ENCODE results near the gene CDC42SE2. TPM values are rescaled to one million over a fixed set of nuclear protein-coding genes. Genes with fewer than 3 reads are reported as not detected.
"Not testable (repeated sequence)": the region's sequence is repeated elsewhere in the genome, so short reads cannot be mapped to it uniquely, and the experiment has no call there.

The CDC42SE2 gene
- total RNA-seq, 1 donor from 2014 or later, result 8.6 TPM

DNA sequence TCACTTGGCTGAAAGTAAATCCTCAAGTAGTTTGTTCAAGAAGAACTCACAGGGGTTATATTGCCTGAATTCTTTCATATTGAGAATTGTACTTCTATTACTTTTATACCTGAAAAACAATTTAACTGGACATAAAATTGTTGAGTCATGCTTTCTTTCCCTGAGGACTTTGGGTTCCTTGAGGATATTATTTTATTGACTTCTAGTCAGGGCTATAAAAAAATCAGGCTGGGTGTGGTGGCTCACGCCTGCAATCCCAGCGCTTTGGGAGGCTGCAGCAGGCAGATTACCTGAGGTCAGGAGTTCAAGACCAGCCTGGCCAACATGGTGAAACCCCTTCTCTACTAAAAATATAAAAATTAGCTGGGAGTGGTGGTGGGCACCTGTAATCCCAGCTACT lies 17.9 kb upstream of the CDC42SE2 start:
- intact Hi-C loops (cut with DNase I), result no loop called here
- DNase-seq (ENCODE audit: low spot score), result no peak

DNA sequence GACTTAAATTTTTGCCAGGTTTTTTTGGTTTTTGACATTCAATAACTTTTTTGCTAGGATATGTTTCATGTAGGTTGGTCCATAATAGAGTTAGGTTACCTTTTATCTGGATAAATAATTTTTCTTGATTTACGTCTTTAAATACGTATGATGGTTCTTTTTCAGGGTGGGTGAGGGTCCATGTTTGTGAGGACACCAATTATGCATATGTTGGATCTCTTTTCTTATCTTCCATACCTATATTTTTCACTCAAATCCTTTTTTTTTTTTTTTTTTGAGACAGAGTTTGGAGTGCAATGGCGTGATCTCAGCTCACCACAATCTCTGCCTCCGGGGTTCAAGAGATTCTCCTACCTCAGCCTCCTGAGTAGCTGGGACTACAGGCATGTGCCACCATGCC lies 17.3 kb upstream of the CDC42SE2 start:
- DNase-seq (ENCODE audit: low spot score), result no peak
- intact Hi-C loops (cut with DNase I), result no loop called here

DNA sequence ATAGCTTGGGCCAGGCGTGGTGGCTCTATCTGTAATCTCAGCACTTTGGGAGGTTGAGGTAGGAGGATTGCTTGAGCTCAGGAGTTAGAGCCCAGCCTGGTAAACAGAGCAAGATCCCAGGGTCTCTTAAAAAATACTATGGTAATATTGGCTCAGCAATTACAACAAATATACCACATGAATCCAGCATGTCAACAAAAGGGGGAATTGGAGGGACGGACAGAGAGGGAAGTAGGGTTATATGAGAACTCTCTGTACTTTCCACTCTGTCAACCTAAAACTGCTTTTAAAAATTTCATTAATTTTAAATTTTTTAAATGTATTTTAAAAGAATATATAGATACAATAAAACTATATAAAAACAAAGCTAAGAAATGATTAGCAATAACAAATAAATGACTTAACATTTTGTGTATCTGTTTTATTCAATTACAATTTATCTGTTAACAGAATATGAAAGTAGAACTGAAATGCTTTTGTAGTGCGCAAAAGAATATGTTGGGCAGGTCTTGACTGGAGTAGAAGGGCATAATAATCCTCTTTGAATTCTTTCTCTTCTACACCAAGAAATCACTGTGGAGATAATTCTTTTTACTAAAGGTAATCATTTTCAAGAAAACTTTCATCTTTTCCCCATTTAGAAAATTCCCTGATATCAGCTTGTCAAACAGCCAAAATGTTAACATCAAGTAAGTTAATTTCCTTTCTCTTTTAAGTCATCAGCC lies 12.9 kb upstream of the CDC42SE2 start:
- intact Hi-C loops (cut with DNase I), result no loop called here
- DNase-seq (ENCODE audit: low spot score), result no peak

DNA sequence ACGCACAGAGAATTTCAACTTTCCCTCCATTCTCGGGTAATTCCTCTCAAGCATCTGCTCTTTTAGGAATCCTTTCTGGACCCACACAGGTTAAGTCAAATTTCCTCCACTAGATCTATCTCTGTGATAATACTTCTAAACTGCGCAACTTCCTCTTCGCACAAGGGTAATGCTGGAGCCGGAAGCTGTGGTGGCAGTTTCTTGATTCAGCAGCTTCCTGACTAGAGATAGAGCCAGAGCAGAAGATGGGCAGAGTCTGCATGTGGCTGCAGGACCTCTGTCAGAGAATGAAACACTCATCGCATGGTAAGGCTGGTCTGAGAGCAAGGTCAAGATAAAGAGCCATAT lies 11.1 kb upstream of the CDC42SE2 start:
- intact Hi-C loops (cut with DNase I), result no loop called here
- peak; percentile 90 for DNase-seq (ENCODE audit: low spot score)

DNA sequence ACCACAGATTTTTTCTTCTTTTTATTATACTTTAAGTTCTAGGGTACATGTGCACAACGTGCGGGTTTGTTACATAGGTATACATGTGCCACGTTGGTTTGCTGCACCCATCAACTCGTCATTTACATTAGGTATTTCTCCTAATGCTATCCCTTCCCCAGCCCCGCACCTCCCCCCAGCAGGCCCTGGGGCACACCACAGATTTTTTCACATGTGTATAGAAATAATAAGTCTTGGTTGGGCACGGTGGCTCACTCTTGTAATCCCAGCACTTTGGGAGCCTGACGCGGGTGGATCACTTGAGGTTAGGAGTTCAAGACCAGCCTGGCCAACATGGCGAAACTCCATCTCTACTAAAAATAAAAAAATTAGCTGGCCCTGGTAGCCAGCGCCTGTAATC lies 9.8 kb upstream of the CDC42SE2 start:
- intact Hi-C loops (cut with DNase I), result not testable (repeated sequence)

DNA sequence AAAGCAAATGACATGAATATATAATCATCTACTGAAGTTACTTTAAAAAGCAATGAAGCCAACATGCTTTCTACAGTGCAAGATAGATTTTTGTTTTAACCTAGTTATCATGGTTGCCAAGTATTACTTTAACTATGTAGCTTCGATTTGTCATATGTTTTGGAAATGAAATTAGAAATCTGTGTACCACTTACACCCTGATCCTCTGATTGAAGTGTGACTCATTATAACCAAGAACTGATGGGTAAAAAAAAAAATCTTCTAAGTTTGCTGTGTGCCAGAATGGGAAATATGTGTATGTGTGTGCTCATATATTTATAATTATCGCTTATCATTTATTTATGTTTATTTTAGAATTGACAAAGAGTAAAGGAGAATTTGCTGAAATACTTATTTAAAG lies 9.1 kb upstream of the CDC42SE2 start:
- intact Hi-C loops (cut with DNase I), result no loop called here
- DNase-seq (ENCODE audit: low spot score), result no peak

More for the DNA sequence above, 9.8 kb upstream of the CDC42SE2 start:
- DNase-seq (ENCODE audit: low spot score), result not testable (repeated sequence)

DNA sequence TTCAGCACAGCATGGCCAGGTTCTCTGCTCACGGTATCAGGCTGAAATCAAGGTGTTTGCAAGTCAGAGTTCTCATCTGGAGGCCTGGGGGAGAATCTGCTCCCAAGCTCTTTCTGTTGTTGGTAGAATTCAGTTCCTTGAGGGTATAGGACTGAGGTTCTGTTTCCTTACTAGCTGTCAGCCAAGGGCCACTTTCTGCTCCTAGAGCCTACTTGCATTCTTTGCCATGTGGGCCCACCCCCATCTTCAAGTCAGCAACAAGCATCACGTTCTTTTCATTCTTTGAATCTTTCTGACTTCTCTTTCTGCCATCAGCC lies 7.4 kb upstream of the CDC42SE2 start:
- no peak for DNase-seq (ENCODE audit: low spot score)
- intact Hi-C loops (cut with DNase I), result no loop called here

DNA sequence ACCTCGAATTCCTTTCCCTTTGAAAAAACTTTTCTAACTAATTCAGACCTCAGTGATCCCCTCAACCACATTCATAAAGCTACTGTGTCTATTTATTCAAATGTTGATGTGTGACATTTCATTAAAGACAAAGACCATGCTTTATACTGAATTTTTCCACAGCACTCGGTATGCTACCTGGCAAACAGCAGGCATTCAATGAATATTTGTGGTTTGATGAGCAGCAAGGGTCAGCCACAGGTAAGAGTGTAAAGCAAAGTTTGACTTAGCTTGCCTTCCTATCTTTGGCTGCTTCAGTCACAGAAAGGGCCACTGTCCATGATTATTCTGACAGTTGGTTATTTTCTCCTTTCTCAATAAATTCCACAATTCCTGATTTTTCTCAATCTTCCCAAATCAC lies 5.1 kb upstream of the CDC42SE2 start:
- intact Hi-C loops (cut with DNase I), result no loop called here
- DNase-seq (ENCODE audit: low spot score), result no peak

DNA sequence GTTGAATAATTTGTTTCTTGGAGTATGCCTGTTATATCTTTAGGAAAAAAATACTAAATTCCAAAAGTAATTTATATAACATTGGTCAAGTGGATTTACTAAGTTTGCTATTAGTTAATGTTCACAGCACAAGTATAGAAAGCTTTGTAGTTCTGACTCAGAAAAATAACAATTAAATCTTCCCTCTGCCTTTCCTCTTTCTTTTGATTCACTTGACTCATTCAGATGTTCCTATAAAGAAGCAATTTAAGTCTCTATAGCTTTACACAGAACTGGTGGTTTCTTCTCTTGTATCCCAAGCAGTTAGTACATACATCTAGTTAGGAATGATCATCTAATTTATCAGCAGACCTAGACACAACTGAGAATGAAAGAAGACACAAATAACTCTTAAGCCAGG lies 4.5 kb upstream of the CDC42SE2 start:
- intact Hi-C loops (cut with DNase I), result no loop called here
- no peak for DNase-seq (ENCODE audit: low spot score)

DNA sequence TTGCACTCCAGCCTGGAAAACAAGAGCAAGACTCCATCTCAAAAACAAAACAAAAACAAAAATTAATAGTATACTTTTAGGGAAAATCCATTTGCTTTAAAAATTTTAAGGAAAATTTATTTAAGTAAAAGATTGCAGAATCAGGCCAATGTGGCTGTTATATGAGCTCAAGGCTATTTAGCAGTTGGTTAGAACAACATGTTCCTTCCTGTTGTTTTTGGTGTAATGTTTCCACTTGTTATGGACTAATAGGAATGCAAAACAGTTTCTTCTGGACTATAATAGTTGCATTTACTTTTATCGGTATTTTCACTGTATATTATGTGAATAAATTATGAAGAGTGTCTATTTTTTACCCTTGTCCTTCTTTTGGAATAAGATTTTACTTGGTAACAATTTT lies 3.0 kb upstream of the CDC42SE2 start:
- intact Hi-C loops (cut with DNase I), result no loop called here
- no peak for DNase-seq (ENCODE audit: low spot score)

DNA sequence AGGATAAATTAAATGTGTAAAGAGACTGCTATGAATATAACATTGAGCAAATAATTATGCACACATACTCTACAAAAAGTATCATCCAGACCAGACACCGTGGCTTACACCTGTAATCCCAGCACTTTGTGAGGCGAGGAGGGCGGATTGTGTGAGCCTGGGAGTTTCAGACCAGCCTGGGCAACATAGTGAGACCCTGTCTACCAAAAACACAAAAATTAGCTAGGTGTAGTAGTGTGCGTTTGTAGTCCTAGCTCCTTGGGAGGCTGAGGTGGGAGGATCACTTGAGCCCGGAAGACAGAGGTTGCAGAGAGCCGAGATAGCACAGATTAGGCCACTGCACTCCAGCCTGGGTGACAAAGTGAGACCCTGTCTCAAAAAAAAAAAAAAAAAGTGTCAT lies 2.4 kb upstream of the CDC42SE2 start:
- intact Hi-C loops (cut with DNase I), result no loop called here

DNA sequence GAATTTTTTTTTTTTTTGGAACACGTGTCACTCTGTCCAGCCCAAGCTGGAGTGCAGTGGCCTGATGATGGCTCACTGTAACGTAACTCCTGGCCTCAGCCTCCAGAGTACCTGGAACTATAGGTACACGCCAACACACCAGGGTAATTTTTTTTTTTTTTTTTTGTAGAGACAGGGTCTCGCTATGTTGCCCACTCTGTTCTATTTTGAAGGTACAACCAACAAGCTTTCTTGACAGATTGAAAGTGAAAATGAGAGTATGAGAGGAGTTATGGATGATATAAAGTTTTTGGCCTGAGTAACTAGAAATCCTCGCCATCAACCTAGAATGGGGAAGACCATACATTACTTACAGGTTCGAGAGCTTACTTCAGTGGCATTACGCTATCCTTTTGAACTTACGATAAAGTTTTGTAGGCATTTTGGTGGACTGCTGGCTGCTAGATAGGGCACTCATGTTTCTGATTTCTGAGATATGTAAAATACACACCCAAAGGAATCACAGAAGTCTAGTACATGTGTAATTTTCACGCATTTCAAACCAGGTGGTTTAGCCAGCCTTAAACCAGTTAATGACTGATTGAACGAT lies 806 bp upstream of the CDC42SE2 start:
- DNase-seq (ENCODE audit: low spot score), result no peak
- intact Hi-C loops (cut with DNase I), result no loop called here

More for the DNA sequence above, 2.4 kb upstream of the CDC42SE2 start:
- DNase-seq (ENCODE audit: low spot score), result no peak

DNA sequence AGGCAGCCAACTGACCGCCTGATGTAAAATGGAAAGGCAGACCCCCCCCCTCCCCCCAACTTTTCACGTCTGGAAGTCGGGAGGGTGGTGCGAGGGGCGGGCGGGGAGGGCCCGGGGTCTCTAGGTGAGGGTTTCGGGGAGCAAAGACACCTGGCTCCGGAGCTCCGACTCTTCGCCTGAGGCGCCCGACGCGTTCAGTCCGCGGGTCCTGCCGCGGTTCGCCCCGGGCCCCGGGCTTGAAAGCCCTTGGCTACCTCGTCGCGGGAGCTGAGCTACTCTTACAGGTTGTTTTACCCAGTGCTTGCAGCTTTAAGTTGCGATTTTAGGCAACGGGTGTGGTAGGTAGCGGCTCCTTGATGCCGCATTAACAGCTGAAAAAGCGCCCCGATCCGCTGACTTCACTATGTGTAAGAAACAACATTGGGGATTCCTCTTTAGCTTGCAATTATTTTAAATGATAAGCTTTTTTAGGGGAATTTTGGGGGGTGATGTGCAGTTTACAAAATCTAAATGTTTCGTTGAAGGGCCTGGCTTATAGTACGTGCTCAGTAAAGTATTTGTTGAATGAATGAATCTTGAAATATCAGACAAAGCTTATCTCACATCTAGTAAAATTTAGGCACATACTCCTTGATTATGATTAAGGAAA lies 722 bp downstream of the CDC42SE2 start:
- intact Hi-C loops (cut with DNase I), result loop anchor here (2.0 kb wide), 1 partner anchor 100 kb away; the partner anchor contains the start of gene HINT1
- DNase-seq (ENCODE audit: low spot score), result no peak

DNA sequence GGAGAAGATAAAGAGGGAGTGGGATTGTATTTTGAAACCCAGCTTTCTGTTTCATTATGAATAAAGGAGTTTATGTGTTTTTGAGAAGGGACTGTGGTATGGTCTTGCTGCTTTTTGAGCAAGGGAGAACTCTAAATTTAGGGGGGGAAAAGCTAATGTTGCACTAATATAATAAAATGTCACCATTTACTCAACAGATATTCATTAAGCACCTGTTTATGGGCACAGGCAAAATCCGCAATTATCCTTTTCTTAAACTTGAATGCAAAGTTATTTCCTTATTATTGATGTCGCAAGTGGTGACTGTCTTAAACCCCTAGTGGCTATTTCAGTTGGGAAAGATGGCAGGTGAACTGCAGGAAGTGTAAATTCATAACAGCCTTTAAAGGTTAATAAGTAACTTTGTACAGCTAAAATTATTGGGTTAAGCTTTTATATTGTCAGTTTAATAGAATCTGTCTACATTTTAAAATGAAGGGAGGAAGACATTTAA lies 1.5 kb downstream of the CDC42SE2 start:
- DNase-seq (ENCODE audit: low spot score), result no peak
- intact Hi-C loops (cut with DNase I), result loop anchor here (2.0 kb wide), 1 partner anchor 101 kb away; the partner anchor contains the start of gene HINT1

DNA sequence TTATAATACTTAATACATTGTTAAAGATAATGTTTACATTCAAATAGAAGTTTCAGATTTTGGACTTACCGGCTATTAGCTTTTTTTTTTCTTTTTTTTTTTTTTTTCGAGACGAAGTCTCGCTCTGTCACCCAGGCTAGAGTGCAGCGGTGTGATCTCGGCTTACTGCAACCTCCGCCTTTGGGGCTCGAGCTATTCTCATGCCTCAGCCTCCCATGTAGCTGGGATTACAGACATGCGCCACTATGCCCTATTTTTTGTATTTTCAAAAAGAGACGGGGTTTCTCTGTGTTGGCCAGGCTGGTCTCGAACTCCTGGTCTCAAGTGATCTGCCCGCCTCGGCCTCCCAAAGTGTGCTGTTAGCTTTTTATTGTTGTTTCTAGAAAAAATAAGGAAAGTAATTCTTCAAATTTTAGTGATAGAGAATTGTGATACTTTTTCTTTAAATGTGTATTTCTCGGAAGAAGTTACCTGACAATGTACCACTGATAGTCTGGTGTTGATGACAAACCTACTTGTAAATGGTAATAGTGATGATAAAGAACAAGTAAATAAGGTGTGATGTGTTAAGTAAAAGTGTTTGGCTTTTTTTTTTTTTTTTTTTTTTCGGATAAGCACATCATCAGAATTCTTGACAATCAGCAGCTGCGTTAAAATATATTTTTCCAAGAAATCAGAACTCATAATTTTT lies 2.7 kb downstream of the CDC42SE2 start:
- DNase-seq (ENCODE audit: low spot score), result no peak
- intact Hi-C loops (cut with DNase I), result no loop called here

DNA sequence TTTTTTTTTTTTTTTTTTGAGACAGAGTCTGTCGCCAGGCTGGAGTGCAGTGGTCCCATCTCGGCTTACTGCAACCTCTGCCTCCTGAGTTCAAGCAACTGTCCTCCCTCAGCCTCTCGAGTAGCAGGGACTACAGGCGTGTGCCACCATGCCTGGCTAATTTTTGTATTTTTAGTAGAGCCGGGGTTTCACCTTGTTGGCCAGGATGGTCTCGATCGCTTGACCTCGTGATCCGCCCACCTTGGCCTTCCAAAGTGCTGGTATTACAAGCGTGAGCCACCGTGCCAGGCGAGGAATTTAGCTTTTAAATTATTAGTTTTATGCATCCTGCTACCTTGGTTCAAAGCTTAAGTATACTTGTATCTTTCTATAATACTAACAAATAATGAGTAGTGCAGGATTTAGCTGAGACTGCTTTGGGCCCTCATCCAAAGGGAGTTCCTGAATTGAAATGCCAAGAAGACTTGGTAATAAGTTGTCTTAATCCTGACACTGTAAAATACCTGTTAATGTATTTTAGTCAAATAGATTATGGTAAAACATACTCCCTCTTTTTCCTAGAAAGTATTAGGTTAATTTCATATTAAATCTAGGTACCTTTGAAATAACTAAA lies 5.0 kb downstream of the CDC42SE2 start:
- intact Hi-C loops (cut with DNase I), result no loop called here
- DNase-seq (ENCODE audit: low spot score), result no peak

DNA sequence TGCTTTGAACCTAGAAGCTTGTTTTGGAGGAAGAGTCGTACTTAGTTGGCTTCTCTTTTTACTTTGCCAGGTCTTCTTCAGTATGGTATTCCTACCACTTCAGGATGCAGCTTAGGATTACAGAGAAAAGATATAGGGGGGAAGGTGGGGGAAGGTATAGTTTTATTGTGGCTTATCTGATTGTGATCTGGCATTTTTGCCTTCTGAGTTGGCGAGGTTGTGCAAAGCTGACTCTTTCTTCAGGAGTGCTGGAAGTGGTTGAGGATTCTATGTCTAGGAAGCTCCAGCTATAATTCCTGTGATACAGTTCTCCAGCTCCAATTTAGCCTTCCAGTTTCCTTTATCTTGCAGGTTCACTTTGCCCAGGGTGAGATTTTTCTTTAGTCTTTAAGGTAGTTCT lies 7.0 kb downstream of the CDC42SE2 start:
- intact Hi-C loops (cut with DNase I), result no loop called here
- no peak for DNase-seq (ENCODE audit: low spot score)

DNA sequence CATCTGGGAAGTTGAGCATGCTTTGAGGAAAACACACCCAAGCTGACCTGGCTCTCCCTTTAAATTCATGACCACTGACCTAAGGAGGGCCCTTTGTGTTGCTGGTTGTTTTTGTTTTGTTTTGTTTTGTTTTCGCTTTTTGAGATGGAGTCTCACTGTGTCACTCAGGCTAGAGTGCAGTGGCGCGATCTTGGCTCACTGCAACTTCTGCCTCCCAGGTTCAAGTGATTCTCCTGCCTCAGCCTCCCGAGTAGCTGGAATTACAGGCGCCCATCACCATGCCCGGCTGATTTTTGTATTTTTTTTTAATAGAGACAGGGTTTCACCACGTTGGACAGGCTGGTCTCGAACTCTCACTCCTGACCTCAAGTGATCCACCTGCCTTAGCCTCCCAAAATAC lies 8.0 kb downstream of the CDC42SE2 start:
- intact Hi-C loops (cut with DNase I); DNase-seq (ENCODE audit: low spot score): not testable (repeated sequence)

DNA sequence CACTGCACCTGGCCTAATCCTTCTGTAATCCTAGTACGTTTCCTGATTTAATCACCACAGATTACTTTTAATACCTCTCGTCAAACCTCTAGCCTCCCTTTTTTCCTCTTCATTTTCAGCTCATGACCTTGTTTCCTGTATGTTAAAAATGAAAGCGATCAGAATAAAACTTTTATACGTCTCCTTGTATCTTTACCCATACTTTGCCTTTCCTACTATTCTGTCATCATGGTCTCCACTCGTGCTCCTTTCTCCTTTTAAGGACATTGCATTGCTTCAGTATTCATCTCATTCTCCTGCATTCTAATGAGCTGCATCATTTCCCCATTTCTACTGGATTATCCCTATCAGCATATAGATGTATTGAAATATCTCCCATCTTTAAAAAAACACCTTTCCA lies 8.5 kb downstream of the CDC42SE2 start:
- intact Hi-C loops (cut with DNase I), result no loop called here
- no peak for DNase-seq (ENCODE audit: low spot score)

DNA sequence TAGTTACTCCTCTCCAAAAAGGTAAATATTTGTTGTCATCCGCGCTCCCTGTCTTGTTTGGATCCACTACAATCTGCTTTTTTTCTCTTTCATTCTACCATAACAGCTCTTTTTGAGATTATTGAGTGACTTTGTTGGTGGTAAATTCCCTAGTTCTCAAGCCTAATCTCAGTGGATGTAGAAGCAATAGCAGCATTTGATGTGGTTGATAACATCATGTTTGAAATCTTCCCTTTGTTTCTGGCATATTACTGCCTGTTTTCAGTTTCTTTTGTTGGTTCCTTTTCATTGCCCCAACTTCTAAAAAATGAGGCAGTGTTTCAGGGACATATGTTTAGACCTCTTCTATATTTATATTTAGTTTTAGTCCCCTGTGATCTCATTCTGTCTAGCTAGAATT lies 8.9 kb downstream of the CDC42SE2 start:
- no peak for DNase-seq (ENCODE audit: low spot score)
- intact Hi-C loops (cut with DNase I), result no loop called here
